Activated T-cell treated with anti-CD3 and anti-CD28 coated beads, Interleukin-2, amount 50 U/mL, for 48 hours (primary cell): ENCODE data around the gene YTHDF2.
"Not testable (repeated sequence)": the region's sequence is repeated elsewhere in the genome, so short reads cannot be mapped to it uniquely, and the experiment has no call there.

Experiments used
- DNase-seq, 2 experiments: peaks; one replicate each; pipeline ENCODE4 v3.0.0-alpha.2; 2020

The YTHDF2 gene

GRCh38 chr1:28761189-28761588, 24.4 kb downstream of the YTHDF2 start:
- peak; percentile 8 to 15 for DNase-seq

- peak in 1 of 2 experiments; percentile 9 for DNase-seq
These were observed 29.9 kb downstream of the YTHDF2 start for GRCh38 chr1:28766532-28767183.

- DNase-seq: no peak
These were observed 33.9 kb downstream of the YTHDF2 start for GRCh38 chr1:28770601-28771165.

- DNase-seq: peak in 1 of 2 experiments; percentile 12
These were observed 35.2 kb downstream of the YTHDF2 start for GRCh38 chr1:28771921-28772320.

GRCh38 chr1:28773105-28773504, 36.4 kb downstream of the YTHDF2 start:
- DNase-seq: peak in 1 of 2 experiments; percentile 10

GRCh38 chr1:28775121-28775942, 38.6 kb downstream of the YTHDF2 start:
- DNase-seq: peak; percentile 69 to 78

- no peak for DNase-seq
These were observed 39.6 kb downstream of the YTHDF2 start for GRCh38 chr1:28776341-28776740.

GRCh38 chr1:28778021-28778420, 41.3 kb downstream of the YTHDF2 start:
- DNase-seq: no peak

- DNase-seq: no peak
These were observed 43.1 kb downstream of the YTHDF2 start for GRCh38 chr1:28779751-28780408.

GRCh38 chr1:28781305-28781704, 44.6 kb downstream of the YTHDF2 start:
- DNase-seq: no peak

GRCh38 chr1:28782011-28782410, 45.3 kb downstream of the YTHDF2 start:
- DNase-seq: no peak

GRCh38 chr1:28783363-28783762, 46.6 kb downstream of the YTHDF2 start:
- no peak for DNase-seq

- no peak for DNase-seq
These were observed 52.7 kb downstream of the YTHDF2 start for GRCh38 chr1:28789412-28789811.

- no peak for DNase-seq
These were observed 53.1 kb downstream of the YTHDF2 start for GRCh38 chr1:28789816-28790215.

GRCh38 chr1:28790377-28791035, 53.8 kb downstream of the YTHDF2 start:
- no peak for DNase-seq

GRCh38 chr1:28791929-28792328, 55.2 kb downstream of the YTHDF2 start:
- DNase-seq: not testable (repeated sequence)

GRCh38 chr1:28792644-28793121, 55.9 kb downstream of the YTHDF2 start:
- no peak for DNase-seq

- DNase-seq: not testable (repeated sequence)
These were observed 57.8 kb downstream of the YTHDF2 start for GRCh38 chr1:28794582-28794981.

- no peak for DNase-seq
These were observed 59.8 kb downstream of the YTHDF2 start for GRCh38 chr1:28796352-28797211.

- no peak for DNase-seq
These were observed 63.6 kb downstream of the YTHDF2 start for GRCh38 chr1:28800324-28800723.

- DNase-seq: no peak
These were observed 64.7 kb downstream of the YTHDF2 start for GRCh38 chr1:28801461-28801860.

- no peak for DNase-seq
These were observed 66.3 kb downstream of the YTHDF2 start for GRCh38 chr1:28803051-28803450.
